ENCODE data around the gene GPATCH8.

Gene GPATCH8

DNA sequence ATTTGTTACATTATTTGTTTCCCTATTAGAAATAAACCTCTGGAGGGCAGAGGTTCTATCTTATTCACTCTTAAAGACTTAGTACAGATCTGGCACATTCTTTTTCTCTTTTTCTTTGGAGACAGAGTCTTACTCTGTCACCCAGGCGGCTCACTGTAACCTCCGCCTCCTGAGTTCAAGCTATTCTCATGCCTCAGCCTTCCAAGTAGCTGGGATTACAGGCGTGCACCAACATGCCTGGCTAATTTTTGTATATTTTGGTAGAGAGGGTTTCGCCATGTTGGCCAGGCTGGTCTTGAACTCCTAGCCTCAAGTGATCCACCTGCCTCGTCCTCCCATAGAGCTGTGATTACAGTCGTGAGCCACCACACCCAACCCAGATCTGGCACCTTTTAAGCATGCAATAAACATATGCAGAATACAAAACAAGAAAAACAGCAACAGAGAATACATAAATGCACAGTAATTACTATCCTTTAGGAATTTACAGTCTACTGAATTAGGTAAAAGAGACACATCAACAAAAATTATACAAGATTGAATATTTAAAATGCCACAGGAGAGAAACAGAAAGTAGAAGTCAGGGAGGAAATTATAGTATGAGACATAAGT is 52.1 kb downstream of the GPATCH8 start:
- no peak for DNase-seq (ENCODE audit: low spot score)

DNA sequence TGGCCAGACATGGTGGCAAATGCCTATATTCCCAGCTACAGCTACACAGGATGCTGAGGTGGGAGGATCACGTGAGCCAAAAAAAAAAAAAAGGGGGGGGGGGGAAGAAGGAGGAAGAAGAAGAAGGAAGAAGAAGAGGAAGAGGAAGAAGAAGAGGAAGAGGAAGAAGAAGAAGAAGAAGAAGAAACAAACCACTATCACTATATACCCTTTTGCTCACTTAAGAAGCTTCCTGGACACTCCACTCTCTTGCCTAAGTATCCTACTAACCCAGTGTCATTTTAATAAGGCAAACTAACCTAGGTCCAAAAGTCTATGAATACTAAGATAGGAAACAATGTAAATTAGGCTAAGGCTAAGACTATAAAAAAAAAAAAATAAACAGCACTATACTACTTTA is 54.8 kb downstream of the GPATCH8 start:
- no peak for DNase-seq (ENCODE audit: low spot score)

DNA sequence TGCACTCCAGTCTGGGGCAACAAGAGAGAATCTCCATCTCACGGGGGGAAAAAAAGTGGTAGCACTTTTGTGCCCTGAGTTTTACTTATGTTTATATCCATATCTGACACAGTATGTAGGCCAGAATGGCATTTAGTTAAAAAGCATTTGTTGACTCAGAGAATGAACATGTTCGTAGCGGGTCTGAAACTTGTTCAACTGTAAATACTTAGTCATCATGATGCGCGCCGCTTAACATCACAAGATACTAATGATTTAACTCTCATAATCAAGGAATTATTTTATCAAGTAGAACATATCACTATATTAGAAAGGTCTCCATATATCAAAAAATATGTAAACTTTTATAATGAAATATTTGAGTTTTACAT is 58.5 kb downstream of the GPATCH8 start:
- no peak for DNase-seq (ENCODE audit: low spot score)

DNA sequence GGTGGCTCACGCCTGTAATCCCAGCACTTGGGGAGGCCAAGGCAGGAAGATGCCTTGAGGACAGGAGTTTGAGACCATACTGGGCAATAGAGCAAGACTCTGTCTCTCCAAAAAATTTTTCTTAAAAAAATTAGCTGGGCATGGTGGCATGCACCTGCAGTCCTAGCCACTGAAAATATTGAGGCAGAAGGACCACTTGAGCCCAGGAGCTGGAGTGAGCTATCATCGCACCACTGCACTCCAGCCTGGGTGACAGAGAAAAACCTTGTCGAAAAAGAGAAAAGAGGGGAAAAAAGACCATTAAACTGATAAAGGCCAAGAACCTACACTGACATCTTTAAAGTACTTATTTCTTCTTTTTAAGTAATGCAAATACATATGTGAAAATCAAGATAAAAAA is 60.4 kb downstream of the GPATCH8 start:
- no peak for DNase-seq (ENCODE audit: low spot score)

DNA sequence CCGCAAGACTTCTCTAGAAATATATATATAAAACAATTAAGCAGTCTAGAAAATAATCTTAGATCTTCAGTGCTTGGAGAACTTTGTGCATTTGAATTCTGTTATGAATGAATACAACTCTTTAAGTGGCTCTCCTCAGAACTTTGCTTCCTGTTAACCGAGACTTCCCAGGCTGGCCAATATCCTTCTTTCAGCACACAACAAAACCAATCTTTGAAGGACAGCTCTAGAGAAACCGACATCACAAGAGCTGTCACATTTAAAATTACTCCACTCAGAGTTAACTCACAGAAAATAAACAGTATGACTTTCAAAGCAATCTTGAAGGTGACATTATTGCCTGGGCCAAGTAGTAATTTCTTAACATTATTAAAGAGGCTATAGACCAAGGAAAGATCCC is 64.0 kb downstream of the GPATCH8 start:
- DNase-seq (ENCODE audit: low spot score), result no peak

DNA sequence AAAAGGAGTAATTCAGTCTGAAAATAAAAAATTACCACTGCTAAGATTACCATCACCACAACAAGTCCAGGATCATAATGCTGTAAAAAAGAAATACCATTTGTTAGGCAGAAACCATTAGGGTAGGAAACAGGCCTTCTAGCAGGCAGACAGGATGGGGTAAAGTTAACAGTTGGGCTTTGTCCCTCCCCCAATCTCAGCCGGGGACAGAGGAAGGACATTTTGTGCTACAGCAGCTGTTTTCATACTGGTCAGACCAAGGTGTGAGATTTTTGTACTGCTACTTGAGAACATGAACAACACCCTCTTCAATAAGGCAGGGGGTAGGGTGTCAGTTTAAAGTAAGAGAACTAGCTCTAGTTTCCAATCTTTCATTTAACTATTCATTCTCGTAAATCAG is 64.6 kb downstream of the GPATCH8 start:
- DNase-seq (ENCODE audit: low spot score), result peak; percentile 23

DNA sequence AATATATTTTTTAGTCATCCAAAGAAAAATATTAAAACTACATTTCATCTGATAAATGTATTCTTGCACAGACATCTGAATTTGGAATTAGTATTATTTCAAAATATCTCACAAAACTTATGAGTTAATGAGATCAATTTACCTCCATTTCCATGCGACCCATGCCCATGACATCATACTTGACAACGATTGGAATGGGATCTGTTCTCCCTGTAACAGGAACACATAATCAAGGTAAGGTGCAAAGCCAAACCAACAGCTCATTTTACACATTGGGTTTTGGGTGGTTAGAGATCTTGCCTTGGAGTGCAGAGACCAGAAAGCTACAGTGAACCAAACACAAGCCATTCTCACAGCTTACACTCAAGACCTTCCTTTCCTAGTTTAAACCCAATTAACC is 66.9 kb downstream of the GPATCH8 start:
- no peak for DNase-seq (ENCODE audit: low spot score)

DNA sequence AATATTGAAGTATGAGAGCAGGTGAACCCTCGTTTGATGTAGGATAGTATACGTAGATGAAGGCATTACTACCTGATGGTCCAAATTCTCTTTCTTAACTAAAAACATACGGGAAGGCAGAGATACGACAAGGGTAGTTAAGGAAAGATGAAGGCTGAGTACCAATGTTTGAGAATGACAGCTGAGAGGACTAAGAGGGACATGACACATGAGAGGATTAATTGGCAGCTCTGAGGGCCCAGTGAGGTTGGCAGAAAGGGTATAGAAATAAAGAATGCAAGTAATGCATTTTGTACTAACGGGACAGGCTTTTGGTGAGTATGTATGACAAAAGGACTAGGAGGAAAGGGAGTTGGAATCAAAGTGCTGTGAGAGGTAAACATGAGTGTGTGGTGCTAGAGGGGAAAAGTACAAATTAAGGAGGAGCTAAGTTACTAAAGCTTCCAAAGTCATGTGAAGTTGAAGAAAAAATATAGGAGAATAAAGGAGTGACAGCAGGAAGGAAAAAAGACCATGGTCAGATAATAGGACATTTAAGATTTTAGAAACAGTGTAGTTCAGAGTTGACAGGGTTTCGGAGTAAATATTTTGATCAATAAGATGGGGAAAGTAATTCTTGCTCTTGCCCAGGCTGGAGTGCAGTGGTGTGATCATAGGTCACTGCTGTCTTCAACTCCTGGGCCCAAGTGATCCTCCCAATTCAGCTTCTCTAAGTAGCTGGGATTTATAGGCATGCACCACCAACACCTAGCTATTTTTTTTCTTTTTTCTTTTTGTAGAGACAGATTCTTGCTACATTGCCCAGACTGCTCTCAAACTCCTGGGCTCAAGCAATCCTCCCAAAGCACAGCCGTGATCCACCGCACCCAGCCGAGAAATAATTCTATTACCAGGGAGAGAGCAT is 70.7 kb downstream of the GPATCH8 start:
- DNase-seq (ENCODE audit: low spot score), result no peak

DNA sequence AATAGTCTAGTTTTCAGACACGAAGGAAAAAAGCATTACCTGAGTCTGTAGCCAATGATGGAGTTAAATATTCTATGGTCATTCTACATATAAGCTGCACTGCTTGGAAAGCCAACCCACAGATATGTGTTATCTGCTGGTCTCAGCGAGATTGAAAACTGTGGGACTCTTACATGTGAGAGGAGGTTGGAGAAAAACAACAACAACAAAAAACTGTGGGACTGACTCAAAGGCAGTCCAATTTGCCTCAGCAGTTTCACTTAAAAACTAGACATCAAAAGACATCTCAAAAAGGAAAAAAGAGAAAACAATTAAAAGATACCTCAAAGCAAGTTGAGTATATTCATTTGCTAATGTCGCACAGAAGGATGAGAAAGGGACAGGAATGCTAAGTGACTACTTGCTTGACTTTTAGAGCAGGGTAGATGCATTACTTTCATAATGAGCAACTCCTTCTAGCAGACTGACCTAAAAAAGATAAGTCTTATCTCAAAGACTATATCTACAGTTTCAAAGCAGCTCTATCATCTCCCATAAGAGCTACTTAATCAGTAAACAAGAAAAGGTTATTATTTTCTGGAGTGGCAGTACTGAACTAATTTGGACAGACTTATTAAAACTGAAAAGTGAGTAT is 78.3 kb downstream of the GPATCH8 start:
- peak; percentile 55 for DNase-seq (ENCODE audit: low spot score)

DNA sequence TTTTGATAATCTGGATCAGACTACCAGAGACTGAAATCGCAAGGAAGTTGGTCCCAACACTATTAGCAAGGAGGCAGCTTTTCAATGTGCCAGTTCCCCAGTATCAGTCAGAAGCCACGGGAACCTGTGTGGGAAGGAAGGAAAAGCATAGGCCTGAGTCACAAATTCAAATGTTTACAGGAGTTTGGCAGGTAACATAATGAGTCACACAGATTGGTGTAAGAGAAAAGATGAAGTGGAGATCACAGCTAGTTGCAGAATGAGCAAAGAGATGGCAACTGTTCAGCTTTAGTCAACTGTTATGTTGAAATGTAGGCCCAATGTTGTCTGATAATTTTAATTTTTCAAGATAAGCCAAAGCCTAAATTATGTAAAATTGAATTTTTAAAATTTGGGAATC is 85.7 kb downstream of the GPATCH8 start:
- peak; percentile 75 for DNase-seq (ENCODE audit: low spot score)

DNA sequence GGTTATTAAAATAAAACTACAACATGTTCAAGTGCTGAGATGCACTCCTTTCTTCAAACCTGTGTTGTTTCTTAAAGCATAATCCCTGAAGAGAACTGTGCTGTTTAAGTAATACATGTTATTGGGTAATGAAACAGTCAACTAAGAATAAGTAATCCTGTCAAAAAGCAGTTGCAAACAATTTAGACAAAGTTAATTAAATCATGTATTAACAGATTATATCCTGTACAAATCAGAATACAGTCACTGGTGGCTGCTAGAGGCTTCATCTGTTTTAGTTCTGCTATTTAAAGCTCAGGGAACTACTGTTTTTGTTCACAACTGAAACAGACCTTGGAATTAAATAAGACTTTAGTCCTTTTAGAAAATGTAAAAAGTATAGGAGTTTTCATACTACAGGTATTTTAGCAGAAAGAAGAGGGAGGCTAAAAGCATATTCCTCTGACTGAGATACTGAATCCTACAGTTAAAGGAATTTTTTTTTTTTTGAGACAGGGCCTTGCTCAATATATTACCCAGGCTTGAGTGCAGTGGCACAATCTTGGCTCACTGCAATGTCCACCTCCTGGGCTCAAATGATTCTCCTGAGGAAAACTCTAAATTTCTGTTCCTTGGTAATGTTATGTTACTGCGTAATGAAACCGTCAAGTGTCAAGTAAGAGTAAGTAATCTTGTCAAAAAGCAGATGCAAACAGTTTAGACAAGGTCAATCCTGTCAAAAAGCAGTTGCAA is 86.5 kb downstream of the GPATCH8 start:
- no peak for DNase-seq (ENCODE audit: low spot score)

DNA sequence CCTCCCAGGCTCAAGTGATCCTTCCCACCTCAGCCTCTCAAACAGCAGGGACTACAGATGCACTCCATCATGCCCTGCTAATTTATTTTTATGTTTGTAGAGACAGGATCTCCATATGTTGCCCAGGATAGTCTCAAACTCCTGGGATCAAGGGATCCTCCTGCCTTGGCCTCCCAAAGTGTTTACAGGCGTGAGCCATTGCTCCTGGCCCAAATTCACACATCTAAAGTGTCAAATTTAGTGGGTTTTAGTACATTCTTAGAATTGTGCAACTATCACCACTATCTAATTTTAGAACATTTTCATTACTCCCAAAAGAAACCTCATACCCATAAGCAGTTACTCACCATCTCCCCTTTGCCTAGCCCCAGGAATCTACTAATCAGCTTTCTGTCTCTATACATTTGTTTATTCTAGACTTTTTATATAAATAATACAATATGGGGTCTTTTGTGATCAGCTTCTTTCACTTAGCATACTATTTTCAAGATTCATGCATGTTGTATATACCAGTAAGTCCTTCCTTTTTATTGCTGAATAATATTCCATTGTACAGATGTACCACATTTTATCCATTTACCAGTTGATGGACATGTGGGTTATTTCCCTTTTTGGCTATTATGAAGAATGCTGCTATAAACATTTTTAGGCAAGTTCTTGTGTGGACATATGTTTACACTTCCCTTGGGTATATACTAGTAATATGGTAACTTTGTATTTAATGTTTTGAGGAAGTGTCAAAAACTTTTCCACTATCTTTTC is 88.6 kb downstream of the GPATCH8 start:
- DNase-seq (ENCODE audit: low spot score), result no peak

DNA sequence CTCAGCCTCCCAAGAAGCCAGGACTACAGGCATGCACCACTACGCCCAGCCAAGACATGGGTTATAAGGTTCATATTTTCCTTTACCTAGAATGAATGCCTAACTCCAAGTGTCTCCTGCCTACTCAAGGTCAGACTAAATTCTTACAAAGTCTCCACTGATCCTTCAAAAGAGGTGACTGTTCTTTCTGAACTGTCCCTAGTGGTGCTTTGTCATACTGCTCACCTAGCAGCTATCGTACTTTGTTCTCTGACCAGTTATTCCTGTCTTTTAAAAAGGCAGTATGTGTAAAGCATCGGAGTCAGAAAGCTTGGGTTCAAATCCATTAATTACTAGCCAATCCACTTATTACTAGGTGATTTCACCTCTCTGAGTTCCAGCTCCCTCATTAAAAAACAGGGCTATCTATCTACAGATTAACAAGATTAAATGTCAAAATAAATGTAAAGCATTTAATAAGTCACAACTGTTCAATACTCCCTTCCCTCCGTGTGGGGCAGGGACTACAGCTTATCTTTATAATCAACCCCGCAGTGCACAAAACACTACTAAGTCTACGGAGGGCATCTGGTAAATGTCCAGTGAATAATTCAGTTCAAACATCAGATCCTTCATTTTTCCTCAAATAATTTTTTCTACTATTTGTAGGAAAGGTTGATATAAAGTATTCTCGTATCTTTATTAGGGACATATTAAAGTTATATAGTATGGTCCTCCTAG is 93.7 kb downstream of the GPATCH8 start:
- no peak for DNase-seq (ENCODE audit: low spot score)

DNA sequence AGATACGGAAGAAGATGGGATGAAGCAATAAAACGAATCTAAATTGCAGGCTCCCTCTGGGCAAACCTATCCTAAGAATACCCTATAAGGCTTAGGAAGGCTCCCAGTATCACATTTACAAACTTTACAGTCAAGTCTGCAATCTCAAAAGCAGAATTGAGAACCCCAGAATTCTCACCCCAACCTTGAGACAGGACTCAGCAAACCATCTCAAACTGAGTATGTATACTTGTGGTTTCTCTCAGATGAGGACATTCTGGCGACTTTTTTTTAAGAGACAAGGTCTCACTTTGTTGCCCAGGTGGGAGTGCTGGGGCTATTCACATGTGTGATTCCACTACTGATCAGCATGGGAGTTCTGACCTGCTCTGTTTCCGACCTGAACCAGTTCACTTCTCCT is 94.4 kb downstream of the GPATCH8 start:
- DNase-seq (ENCODE audit: low spot score), result no peak

DNA sequence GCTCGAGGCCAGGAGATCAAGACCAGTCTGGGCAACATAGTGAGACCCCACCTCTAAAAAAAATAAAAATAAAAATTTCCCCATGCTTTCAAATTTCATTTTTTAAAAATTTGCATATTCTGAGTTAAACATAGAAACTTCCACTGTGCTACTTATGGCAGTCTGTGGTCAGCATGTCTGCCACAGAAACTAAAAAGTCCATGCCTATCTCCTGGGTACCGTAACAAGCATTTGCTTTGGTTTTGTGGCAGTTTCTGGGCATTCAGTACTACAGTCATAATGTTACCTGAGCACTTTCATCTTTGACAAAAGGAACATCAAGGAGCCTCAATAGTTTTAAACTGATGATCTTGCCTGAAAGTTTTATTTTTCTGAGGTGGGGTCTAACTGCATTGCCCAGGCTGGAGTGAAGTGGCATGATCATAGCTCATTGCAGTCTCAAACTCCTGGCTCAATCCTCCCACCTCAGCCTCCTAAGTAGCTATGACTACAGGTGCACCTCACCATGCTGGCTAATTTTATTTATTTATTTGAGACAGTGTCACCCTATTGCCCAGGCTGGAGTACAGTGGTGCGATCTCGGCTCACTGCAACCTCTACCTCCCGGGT is 100.5 kb downstream of the GPATCH8 start:
- peak; percentile 68 for DNase-seq (ENCODE audit: low spot score)

DNA sequence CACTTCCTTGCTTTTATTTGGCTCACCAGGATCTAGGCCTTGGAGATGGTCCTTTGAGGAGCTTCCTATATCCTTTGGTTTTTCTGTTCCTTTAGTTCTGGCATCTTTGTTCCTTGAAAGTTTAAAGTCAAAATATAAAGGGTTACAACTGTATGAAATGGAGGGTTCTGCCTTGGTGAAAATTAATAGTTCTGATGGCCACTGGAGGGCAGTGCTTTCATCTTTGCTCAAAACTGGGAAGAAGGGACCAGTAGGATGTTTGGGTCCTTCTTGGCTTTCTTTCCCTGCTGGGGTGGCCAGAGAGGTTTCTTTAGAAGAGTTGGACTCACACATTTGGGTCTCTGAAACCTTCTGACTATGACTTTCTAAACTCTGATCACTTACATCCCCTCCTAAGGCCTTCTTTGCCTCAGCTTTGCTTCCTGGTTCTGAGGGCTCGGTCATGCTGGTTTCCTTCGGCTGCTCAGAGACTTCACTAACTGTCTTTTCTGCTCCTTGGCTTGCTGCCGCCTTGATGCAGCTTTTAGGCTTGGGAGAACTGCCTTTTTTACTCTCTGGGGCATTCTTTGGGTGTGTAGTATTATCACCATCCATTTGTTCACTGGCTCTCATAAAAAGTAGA is 102.9 kb downstream of the GPATCH8 start:
- DNase-seq (ENCODE audit: low spot score), result no peak

DNA sequence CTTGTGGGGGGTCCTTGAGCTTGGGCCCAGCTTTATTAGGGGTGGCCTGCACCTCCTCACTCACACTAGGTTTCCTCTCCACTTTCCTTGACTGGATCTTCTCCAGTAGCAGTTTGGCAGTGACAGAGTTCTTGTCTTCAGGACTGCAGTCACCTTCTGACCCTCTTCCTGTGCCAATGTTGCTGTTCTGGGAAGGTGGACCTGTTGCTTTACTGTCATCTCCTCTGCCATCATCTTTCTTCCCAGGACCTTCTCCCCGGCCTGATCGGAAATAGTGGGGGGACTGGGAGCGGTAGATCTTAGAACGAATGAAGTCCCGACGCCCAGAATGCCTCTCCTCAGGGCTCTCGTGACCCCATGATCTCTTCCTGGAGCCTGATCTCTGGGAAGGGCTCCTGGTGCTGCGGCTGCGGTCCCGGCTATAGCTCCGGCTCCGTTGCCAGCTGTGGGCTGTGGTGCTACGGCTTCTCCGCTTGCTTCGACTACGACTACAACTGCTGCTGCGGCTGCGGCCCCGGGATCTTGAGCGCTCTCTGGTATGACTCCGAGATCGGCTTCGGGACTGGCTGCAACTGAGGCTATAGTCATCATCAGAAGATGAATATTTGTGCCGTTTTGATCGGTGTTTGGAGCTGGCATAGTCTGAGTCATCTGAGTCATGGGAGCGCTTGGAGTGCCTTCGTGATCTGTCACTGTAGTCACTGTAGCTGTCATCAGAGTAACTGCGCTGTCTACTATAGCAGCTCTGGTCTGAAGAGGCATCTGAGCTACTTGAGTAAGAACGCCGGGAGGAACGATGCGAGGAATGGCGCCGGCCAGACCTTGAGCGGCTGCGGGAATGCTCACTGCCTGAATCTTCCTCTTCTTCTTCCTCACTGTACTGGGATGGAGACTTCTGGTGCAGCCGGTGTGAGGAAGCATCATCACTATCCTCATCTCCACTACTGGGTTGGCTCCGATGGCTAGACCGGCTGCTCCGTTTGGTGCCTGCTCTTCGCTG is 104.2 kb downstream of the GPATCH8 start:
- no peak for DNase-seq (ENCODE audit: low spot score)

DNA sequence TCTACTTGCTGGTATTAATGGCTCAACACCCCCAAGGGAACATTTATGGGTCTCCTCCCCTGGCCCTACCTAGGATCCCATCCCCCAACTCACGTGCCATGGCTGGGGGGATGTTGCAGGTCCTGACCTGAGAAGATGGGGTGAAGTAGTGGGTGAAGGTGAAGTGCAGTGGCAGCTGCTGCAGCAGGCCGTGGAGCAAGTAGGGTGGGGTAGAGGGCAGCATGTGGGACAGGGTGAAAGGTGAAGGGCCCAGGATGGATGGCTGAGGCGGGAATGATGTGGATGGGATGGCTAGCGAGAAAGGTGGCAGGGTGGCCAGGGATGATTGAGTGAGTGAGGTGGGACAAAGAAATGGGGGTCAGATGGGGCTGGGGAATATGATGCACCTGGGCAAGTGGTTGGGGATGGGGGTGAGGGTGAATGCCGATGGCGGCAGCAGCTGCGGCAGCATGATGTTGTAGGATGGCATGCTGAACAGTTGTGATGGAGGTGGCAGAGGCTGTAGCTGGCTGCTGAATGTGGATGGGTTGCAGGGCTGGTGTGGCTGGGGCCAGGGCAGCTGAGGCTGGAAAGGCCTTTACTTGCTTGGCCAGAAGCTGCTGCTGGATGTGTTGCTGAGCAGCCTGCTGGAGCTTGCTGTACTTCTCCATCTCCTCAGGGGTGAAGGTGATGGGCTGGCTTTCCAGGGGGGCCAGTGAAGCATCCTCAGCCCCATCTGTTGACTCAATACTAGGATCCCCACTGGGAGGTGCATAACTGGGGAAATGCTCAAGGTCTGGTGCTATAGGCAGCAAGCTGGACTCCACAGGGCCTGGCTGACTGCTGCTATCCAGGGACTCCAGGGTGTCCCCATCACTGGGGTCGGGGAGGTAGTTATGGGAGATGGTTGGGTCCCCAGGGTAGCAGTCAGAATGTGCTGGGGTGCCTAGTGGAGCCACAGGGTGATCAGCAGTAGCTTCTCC is 105.4 kb downstream of the GPATCH8 start:
- no peak for DNase-seq (ENCODE audit: low spot score)

All from activated CD4-positive, alpha-beta T cell treated with anti-CD3 and anti-CD28 coated beads, Interleukin-2, Interleukin-4, amounts not matched to agents 100 ng/mL and 50 ng/mL, durations not matched to agents 16 hours and 8 hours (primary cell).